AG10803 (cell line): ENCODE measurements around the gene ETV3.
A peak's percentile ranks its signal among the peaks of the same experiment; 100 is the strongest.

Experiments
- DNase-seq: peaks from one replicate; pipeline ENCODE4 v3.0.0; 2010; ENCODE audit warnings: low read depth
- H3K4me3 ChIP-seq: 2 replicates; pipeline ENCODE4 v1.5.1; 2011; ENCODE audit warnings: mild to moderate bottlenecking, low read length, control low read depth
- CTCF ChIP-seq: conservative IDR thresholded peaks from 2 replicates; pipeline ENCODE4 v1.5.1; 2011; ENCODE audit warnings: mild to moderate bottlenecking, low read length, control low read depth, inconsistent platforms

Gene ETV3

GRCh38 chr1:157161901-157162300 lies 23.7 kb upstream of the ETV3 start:
- no peak for DNase-seq
- TF ChIP-seq CTCF, result no peak
- H3K4me3 ChIP-seq, result no peak overlapping the region

GRCh38 chr1:157158967-157159366 lies 20.8 kb upstream of the ETV3 start:
- DNase-seq, result no peak
- H3K4me3 ChIP-seq, result no peak overlapping the region
- TF ChIP-seq CTCF, result no peak

DNA sequence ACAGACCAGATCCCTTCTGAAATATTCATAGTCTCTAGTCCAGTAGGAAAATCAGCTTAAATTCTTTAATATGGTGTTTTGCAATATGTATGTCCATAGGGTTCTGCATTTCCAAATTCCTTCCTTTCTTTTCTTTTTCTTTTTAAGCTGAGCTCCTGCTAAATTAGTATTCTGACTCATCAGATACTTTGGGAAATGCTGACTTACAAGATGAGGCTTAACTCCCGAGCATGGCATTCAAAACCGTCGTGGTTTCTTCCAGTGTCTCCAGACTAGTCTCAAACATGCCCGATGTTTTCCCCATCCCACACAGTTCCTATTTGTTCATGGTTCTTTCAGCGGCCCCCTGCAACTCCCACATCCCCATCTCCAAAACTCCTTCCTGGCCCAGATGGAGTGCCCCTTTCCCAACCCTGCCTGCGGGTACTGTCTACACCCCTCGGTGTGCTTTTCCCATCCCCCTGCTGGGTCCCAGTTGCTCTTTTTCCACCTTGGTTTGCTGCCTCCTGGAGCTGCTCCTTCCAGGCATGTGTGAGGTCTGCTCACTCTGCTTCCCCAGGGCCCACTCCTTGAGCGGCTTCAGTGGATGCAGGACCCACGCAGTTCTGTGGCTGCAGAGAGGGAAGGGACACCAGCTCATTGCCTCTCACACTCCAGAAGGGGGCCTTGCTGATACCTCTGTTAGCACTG lies 19.5 kb upstream of the ETV3 start:
- TF ChIP-seq CTCF, result no peak
- peak; percentile 71 for DNase-seq
- no peak overlapping the region for H3K4me3 ChIP-seq

DNA sequence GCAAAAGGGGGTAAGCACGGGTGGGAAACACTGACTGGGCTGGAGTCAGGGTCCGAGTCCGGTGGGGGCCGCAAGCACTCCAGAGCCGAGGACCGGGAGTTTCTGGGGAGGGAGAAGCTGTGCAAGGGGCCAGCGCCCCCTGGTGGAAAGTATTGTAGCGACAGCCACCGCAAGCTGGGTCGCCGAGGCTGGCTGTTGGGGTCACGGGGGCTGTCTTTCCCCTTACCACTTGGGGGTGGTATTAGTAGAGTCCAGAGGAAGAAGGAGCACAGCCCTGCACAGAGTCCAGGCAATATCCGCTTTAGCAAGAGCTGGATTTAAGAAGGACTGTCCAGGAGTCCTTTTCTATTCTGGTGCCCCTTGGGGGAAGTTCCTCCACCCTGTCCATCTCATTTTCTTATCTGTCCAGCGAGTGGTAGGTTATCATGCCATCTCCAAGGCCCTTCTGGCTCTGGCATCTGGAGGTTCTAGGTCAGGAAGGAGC lies 17.9 kb upstream of the ETV3 start:
- TF ChIP-seq CTCF, result peak; percentile 88
- H3K4me3 ChIP-seq, result peak overlapping the region; percentile 41
- peak; percentile 63 for DNase-seq

- H3K4me3 ChIP-seq, result peak overlapping the region; percentile 41
- no peak for TF ChIP-seq CTCF
- DNase-seq, result peak; percentile 17
These were observed 17.5 kb upstream of the ETV3 start for GRCh38 chr1:157155658-157156057.

DNA sequence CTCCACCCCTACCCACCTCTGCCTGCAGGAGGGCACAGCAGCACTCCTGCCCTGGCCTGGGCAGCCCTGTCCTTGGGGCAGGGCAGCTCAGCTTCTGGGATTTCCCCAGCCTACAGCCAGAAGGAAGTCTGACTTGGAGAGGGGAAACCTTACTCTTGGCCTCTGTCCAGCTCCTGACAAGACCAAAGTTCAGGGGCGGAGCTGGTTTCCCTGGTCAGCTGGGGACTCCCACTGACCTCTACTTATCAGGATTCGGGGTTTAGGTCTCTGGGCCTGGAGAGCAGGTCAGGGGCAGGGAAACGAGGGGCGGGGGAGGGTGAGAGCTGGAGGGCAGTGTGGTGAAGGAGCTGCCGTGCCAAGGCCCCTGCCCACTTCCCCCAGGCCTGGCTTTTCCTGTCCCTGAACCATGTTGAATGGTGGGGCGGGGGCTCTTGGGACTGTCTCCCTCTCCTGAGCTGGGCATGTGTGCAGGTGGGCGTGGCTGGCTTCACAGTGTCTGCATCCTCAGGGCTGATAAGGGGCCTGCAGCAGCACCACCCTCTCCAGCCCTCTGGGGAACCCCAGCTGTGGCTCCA lies 16.8 kb upstream of the ETV3 start:
- no peak overlapping the region for H3K4me3 ChIP-seq
- no peak for TF ChIP-seq CTCF
- no peak for DNase-seq

DNA sequence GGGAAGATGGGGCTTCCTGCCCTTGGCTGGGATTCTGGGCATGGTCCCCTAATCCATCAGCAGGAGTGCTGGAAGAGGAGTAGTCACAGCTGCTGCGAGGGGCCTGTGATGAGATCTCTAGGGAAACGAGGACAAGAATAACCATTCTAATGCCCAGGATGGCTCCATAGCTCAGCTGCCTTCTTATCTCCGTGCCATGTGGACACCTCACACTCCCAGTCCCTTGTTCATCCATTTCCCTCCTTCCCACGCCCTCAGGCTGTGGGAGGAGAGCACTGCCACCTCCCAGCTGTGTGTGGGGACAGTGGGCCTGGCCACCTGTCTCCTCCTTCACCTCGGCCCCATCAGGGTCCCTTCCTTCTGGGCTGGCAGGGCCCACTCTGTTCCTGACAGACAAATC lies 16.1 kb upstream of the ETV3 start:
- DNase-seq, result no peak
- no peak for TF ChIP-seq CTCF

More for the DNA sequence above, 16.1 kb upstream of the ETV3 start:
- H3K4me3 ChIP-seq, result no peak overlapping the region
